Endometrial microvascular endothelial cells (primary cell): ENCODE data around the gene BIRC7. TPM values are rescaled to one million over a fixed set of nuclear protein-coding genes. Genes with fewer than 3 reads are reported as not detected.

Experiments used
- in situ Hi-C: cut with HindIII; loops from 2 replicates; pipeline ENCODE4 v1.10.0; 2017; ENCODE audit warnings: low sequenced_read_pairs, low pct_unique_long_range_greater_than_20kb; ENCODE audit errors: inconsistent ontology term
- total RNA-seq: library from RNA; depleted of rRNA; stranded (reverse); fragments of >200 nt; gene quantifications from one replicate; pipeline ENCODE4 v1.2.3, GENCODE V29; 2015; ENCODE audit errors: inconsistent ontology term

The BIRC7 gene
- total RNA-seq, 1 donor from 2014 or later: not detected

DNA sequence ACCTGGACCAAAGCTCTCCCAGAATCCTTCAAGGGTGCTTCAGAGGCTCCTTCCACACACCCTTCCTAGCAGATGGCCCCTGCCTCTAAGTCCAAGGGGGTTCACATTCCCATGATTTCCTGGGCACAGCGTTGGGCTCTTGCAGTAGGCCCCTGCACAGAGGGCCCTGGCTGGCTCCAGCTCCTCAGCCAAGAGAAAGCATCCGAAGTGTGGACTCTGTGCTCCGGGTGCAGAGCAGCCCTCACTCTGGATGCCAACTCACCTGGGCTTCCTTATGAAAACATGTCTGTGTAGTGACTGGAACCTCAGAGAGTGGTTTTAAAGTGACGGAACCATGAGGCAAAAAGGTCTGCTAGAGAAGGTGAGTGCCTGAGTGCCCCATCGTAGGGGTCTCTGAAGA lies 31.3 kb upstream of the BIRC7 start:
- in situ Hi-C loops: no loop called here

DNA sequence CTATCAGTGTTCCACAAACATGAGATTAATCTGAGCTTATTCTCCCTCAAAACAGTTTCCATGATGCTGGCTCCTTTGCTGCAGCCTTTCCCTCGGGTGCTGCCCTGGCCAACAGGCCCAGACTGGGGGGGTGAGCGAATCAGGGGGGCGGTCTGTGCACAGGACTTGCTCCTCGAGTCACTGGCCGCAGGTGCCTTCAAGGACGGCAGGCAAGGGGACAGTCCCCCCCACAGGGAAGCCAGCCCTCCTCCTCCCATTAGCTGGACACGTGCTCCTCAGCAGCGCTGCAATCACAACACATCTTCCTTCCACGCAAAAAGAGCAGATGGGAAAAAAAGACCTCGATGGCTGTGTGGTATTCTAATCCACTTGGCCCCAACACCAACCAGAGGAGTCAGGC lies 29.8 kb upstream of the BIRC7 start:
- in situ Hi-C loops: no loop called here

- in situ Hi-C loops: no loop called here
These were observed 28.8 kb upstream of the BIRC7 start for GRCh38 chr20:63206878-63207277.

DNA sequence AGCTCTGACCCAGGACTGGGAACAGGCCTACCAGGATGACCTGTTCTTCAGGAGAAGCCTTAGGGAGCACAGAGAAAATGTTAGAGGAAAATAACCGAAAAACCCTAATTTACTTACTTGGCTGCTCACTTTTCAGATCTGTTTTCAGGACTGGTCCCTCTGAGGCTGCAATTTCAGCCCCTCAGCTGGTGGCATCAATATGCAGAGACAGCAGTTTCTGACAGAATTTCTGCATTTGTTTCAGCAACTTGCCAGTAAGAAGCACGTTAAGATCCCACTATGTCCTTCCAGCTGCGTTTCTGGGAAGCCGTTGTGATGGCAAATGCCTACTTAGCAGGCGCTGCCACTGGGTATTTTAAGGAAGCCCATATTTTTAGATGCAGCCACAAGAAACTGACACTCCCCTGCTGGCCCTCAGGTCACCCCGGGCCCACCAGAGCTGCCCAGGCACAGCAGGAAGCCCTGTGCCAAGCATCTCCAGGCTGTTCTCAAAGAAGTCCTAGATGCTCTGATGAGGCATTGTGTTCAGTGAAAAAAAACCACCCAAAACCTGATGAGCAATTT lies 27.3 kb upstream of the BIRC7 start:
- in situ Hi-C loops: no loop called here

DNA sequence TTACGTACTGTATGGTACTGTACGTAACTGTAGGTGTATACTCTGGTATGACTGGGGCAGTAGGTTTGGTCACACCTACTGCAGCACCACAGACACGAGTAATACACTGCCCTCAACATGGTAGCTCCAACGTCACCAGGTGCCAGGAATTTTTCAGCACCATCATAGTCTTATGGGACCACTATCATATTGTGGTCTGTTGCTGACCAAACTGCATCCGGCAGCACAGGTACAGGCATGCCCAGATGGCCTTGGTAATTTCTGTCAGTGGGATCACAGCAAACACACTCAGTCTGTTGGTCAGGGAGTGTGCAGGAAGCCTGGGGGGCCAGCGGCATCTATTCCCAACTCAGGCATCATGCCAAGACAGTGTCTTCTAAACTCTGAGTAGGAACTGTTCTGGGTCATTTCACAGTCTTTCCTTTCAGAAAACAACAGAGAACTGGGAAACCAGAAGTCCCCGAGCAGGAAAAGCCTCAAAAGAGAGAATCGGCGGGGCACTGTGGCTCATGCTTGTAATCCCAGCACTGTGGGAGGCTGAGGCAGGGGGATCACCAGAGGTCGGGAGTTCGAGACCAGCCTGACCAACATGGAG lies 25.6 kb upstream of the BIRC7 start:
- in situ Hi-C loops: no loop called here

DNA sequence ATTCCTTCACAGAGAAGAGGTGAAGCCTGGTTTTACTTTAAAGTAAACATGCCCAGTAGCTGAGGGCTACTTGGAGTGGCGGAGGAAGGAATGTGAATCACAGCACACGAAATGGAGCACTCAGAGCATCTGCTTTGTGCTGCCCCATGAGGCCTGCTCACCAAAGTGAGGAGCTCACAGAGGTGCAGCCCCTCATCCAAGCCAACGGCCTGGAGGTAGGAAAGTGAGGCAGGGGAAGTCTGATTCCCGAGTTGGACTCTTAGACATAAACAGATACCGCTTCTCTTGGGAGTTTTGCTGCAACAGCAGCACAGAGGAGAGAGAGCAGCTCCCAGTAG lies 23.3 kb upstream of the BIRC7 start:
- in situ Hi-C loops: no loop called here

DNA sequence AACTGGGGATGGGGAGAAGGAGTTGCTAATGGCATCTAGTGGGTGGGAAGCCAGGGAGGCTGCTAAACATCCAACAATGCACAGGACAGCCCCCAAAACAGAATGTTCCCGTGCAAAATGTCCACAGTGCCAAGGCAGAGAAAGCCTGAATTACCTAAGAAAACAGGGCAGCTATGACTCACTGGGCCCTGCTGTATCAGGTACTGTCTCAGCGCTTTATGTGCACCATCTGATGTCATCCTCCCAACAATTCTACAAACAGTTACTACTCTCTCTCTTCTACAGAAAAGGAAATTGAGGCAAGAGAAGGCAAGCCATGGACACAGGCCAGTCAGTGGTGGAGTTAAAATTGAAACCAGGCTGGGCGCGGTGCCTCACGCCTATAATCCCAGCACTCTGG lies 22.9 kb upstream of the BIRC7 start:
- in situ Hi-C loops: no loop called here

DNA sequence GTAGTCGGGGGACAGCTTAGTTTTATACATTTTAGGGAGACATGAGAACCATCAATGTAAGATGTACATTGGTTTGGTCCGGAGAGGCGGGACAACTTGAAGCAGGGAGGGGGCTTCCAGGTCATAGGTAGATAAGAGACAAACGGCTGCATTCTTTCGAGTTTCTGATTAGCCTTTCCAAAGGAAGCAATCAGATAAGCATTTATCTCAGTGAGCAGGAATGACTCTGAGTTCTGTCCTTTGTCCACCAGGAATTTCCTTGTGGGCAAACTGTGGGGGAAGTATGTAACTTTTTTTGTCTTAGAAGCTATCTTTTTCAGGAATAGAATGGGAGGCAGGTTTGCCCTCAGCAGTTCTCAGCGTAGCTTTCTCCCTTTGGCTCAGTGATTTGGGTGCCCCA lies 21.2 kb upstream of the BIRC7 start:
- in situ Hi-C loops: no loop called here

DNA sequence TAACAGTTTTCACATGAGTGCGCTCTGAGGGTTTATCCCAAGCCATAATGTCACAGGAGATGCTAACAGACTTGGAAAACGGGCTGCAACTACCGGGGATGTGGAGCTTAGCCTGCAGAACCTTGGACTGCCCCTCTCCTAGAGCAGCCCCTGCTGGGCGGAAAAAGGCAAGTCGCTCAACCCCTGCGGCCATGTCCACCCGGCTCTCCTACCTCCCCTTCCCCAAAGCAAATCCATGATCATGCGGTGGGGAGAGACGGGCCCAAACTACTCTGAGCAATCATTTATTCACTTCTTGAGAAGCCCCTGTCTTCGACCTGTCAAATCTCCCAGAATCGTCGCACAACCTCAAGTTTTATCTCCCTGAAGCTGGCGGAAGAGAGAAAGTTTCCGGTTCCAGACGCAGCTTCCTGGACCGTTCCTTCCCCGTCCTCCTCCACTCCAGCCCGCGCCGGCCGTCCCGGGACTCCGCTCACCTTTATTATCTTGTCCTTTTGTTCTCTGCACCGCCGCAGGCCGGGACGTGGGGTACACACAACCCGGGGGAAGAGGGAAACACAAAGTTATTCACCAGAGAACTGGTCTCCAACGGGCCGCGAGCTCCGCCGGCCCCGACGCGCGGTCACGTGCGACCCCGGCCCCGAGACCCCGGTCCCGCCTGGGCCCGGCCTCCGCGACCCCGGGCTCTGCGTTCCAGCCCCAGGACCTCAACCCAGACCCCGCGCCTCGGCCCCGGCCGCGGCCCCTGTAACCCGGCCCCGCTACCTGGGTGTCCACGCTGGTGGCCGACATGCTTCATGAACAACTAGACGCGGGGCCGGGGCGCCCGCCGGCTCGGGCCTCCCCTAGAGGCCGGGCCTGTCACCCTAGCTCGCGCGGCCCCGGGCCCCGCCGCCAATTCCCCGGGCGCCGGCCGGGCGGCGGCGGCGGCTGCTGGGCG lies 20.3 kb upstream of the BIRC7 start:
- in situ Hi-C loops: no loop called here

DNA sequence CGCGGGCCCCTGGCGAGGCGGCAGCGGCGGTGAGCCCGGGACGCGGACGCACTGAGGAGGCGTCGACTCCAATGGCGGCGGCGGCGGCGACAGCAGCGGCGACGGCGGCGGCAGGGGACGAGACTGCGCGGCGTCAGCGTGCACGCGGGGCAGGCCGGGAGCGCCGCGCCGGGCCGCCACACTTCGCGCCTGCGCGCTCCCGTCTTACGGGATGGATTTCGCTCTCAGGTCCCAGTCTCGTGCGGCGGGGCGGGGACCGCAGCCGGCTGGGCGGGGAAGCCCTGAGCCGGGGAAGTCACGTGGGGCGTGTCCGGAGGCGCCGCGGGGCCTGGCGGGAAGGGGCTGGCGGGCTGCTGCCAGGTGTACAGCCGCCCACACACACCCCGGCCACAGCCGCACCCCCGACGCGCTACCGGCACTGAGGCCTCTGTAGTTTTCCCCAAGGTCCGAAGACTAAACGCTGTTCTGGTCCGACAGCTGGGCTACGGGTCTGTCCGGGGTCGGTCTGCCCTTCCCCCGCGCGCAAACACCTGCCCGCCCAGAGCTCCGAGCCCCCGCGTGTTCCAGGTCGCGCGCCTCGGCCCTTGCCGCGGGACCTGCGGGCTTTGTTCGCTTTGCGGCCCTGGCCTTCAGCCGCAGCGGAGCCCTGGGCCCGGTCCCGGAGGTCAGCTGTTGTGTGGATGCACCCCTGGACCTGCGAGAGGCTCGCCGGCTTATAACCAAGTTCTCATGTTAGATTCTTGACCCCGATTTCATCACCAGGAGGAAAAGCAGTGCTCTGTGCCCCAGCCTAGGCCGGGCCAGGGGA lies 19.5 kb upstream of the BIRC7 start, which contains the start of gene YTHDF1:
YTHDF1 (minus strand) TSS at position 91 of the 808 bp plus-strand sequence. CDS start 239 bp downstream, outside the sequence.
- in situ Hi-C loops: no loop called here

DNA sequence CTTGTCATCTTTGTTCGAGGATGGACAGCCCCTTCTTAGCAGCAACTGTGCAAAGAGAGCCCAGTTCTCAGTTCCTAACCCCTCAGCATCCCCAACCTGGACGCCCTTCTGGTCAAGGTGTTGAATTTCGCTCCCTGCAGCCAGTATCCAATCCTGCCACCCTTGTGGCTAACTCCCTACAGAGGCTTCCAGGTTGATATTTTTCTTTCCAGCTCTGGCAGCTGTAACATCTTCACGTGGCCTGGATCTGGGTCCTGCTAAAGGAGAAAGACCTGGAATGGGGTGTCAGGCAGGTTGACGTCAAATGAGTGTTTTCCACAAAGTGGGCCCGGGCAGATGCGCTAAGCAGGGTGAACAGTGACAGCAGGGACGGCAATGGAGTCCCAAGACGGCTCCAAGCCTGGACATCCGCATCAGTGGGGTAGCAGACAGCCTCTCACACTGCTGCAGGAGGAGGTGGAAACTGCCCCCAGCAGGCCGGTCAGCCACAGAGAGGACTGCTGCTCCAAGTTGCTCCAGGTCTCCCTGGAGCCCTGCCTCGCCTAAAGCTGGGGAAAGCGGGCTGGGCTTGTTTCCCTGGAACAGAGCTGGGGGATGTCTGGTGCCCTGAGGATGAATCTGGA lies 18.7 kb upstream of the BIRC7 start:
- in situ Hi-C loops: no loop called here

DNA sequence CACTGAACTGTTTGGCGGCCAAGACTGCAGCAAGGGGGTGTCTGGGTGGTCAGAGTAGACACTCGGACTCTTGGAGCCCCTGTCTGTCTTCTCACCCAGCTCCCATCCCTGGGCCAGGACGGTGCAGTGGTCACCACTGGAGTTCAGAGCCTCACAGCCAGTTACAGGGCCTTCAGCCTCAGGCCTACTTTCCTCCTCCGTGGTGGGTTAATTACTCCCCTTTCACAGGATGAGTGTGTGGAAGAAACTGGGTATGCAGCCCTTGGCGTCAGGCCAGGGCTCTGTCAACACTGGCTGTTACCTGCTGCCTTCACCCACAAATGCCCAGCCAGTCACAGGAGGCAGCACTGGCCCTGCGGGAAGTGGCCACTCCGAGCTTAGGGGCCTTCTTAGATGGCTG lies 18.0 kb upstream of the BIRC7 start:
- in situ Hi-C loops: no loop called here

DNA sequence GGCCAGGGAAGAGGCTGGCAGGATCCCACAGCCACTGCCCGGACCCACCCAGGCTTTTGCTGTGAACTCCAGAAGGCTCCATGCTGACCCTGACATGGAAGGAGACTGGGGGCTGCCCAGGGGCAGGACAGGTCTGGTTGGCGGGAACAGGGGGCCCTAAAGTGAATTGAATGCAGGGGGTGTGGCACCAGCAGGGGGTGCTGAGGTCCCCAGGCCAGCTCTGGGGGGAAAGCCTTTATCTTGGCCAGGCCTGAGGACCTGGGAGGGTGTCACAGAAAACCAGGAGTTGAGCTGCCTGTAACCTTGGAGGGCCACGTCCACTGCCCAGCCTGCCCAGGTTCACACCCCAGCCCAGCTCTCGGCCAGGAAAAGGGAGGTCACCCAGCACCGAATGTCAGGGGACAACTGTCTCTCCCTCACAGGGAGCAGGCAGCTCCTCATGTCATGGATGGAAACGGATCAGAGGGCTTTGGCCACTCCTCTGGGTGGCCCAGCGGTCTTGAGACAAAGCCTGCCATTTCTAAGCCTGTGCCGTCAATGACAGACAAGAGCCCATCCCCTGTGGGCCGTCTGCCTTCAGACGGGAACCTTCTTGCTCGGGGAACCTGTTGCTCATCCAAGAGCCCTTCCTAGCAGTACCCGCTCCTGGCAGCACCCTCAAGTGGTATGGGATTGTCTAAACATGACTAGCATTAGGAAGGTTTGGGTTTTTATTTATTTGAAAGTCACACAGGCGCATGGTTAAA lies 16.8 kb upstream of the BIRC7 start:
- in situ Hi-C loops: no loop called here

DNA sequence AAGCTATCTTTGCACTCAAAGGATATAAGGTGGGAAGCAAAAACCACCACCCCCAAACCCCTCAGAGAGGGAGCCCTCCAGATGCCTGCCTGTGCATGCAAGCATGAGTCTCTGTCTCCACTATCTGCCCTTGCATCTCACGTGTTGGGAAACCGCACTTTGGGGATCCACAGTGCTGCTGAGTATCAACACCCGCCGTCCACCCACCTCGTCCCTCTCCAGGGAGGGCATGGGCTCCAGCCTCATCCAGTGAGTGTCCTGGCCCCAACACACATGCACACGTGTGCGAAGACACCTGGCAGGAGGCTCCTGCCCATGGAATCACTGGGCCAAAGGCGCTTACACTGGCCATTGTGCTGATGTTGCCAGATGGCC lies 16.3 kb upstream of the BIRC7 start:
- in situ Hi-C loops: no loop called here

- in situ Hi-C loops: loop anchor here (10.0 kb wide), 1 partner anchor 65 kb away; no protein-coding TSS in a partner anchor
These were observed 15.7 kb upstream of the BIRC7 start for GRCh38 chr20:63219866-63220521.

- in situ Hi-C loops: loop anchor here (10.0 kb wide), 1 partner anchor 64 kb away; no protein-coding TSS in a partner anchor
These were observed 14.9 kb upstream of the BIRC7 start for GRCh38 chr20:63220696-63221399.

- in situ Hi-C loops: loop anchor here (10.0 kb wide), 1 partner anchor 63 kb away; no protein-coding TSS in a partner anchor
These were observed 14.2 kb upstream of the BIRC7 start for GRCh38 chr20:63221400-63222053.
